ENCODE measurements around the gene ZNF778. TPM values are rescaled to one million over a fixed set of nuclear protein-coding genes. Genes with fewer than 3 reads are reported as not detected.
"Not testable (repeated sequence)": the region's sequence is repeated elsewhere in the genome, so short reads cannot be mapped to it uniquely, and the experiment has no call there.

Gene ZNF778
- total and polyA plus RNA-seq, 11 donors: 1.6 to 14.6 (median 9.2) TPM

GRCh38 chr16:89242795-89243200, 25.3 kb downstream of the ZNF778 start:
- Histone ChIP-seq H3K36me3 (no peaks in the 10 kb centered on the region), H3K4me1 (peaks cover 0 to 23% (median 14%) of the 10 kb centered on the region in 12 donors), H3K27ac (no peak overlapping the region), H3K9me3 (no peaks in the 10 kb centered on the region), H3K4me3 (no peak overlapping the region), H3K27me3 (peaks cover 0 to 7% (median 0%) of the 10 kb centered on the region in 9 donors)
- TF ChIP-seq CTCF (IDR thresholded peaks at IDR 0.05) (no peak), POLR2A (IDR thresholded peaks at IDR 0.05) (no peak)
- no peak for DNase-seq
- intact Hi-C loops (cut with DNase I): loop anchor here in 3 of 10 donors (5.0 to 10.0 kb wide), 5 partner anchors 45 to 402 kb away; partner anchors contain the start of genes RPL13 (in 1 of the 3) and SPG7 (in 1 of the 3)
- no peak for ATAC-seq
- 42 to 50% (median 45%) methylated on average over 6 to 12 of the region's 12 CpGs for WGBS, 4 donors

GRCh38 chr16:89243664-89244063, 26.2 kb downstream of the ZNF778 start:
- peaks cover 0 to 14% (median 0%) of the 10 kb centered on the region in 9 donors for H3K27me3 ChIP-seq
- ATAC-seq (no peak), DNase-seq (no peak)
- 80 to 85% (median 82%) methylated on average over 5 of the region's 5 CpGs for WGBS, 4 donors
- H3K27ac ChIP-seq: no peak overlapping the region
- peaks cover 0 to 23% (median 14%) of the 10 kb centered on the region in 12 donors for H3K4me1 ChIP-seq
- peaks cover 0 to 7% (median 0%) of the 10 kb centered on the region in 12 donors for H3K9me3 ChIP-seq
- no peaks in the 10 kb centered on the region for H3K36me3 ChIP-seq
- H3K4me3 ChIP-seq: no peak overlapping the region
- intact Hi-C loops (cut with DNase I): loop anchor here in 3 of 10 donors (5.0 to 10.0 kb wide), 5 partner anchors 44 to 401 kb away; partner anchors contain the start of genes RPL13 (in 1 of the 3) and SPG7 (in 1 of the 3)
- TF ChIP-seq CTCF (IDR thresholded peaks at IDR 0.05) (no peak), POLR2A (IDR thresholded peaks at IDR 0.05) (no peak)

GRCh38 chr16:89244264-89244663, 26.8 kb downstream of the ZNF778 start:
- not testable (repeated sequence) for H3K36me3 ChIP-seq, H3K9me3 ChIP-seq, H3K4me3 ChIP-seq, ATAC-seq, DNase-seq, H3K27ac ChIP-seq
- intact Hi-C loops (cut with DNase I): loop anchor here in 3 of 10 donors (5.0 to 10.0 kb wide), 5 partner anchors 43 to 401 kb away; partner anchors contain the start of genes RPL13 (in 1 of the 3) and SPG7 (in 1 of the 3)
- H3K4me1 ChIP-seq: peaks cover 0 to 23% (median 14%) of the 10 kb centered on the region in 12 donors
- WGBS, 4 donors: 71 to 91% (median 79%) methylated on average over 13 of the region's 13 CpGs
- H3K27me3 ChIP-seq: peaks cover 0 to 14% (median 0%) of the 10 kb centered on the region in 9 donors

- H3K36me3 ChIP-seq: no peaks in the 10 kb centered on the region
- no peak overlapping the region for H3K27ac ChIP-seq
- H3K4me1 ChIP-seq: peaks cover 0 to 23% (median 14%) of the 10 kb centered on the region in 12 donors
- no peak for ATAC-seq
- H3K9me3 ChIP-seq: peaks cover 0 to 8% (median 0%) of the 10 kb centered on the region in 12 donors
- TF ChIP-seq POLR2A (IDR thresholded peaks at IDR 0.05) (no peak), CTCF (IDR thresholded peaks at IDR 0.05) (no peak)
- DNase-seq: no peak
- H3K27me3 ChIP-seq: peaks cover 0 to 14% (median 0%) of the 10 kb centered on the region in 9 donors
- 61 to 69% (median 64%) methylated on average over 10 to 12 of the region's 12 CpGs for WGBS, 4 donors
- intact Hi-C loops (cut with DNase I): loop anchor here in 3 of 10 donors (5.0 to 10.0 kb wide), 5 partner anchors 43 to 400 kb away; partner anchors contain the start of genes RPL13 (in 1 of the 3) and SPG7 (in 1 of the 3)
- no peak overlapping the region for H3K4me3 ChIP-seq
Observed at GRCh38 chr16:89244754-89245153, 27.3 kb downstream of the ZNF778 start.
